Loucy (cell line): ENCODE measurements around the gene INPP4B.

Experiments used
- H2AFZ ChIP-seq: fragments of 200-600 bp; sonication (generic); 2 replicates; pipeline ENCODE4 v1.6.0; 2016; ENCODE audit warnings: antibody characterized with exemption, mild to moderate bottlenecking, low read length, moderate library complexity
- H3F3A ChIP-seq: fragments of 200-600 bp; 2 replicates; pipeline ENCODE4 v1.6.0; 2016; ENCODE audit warnings: antibody characterized with exemption, low read depth, mild to moderate bottlenecking
- H3K27me3 ChIP-seq: fragments of 200-600 bp; sonication (generic); 2 replicates; pipeline ENCODE4 v1.6.1; 2014; ENCODE audit warnings: low read length, mild to moderate bottlenecking; ENCODE audit not compliant: insufficient read depth, poor library complexity, severe bottlenecking
- H3K36me3 ChIP-seq: fragments of 200-600 bp; sonication (generic); 2 replicates; pipeline ENCODE4 v1.6.1; 2016; ENCODE audit warnings: low read length; ENCODE audit not compliant: insufficient read depth
- H3K4me1 ChIP-seq: fragments of 200-600 bp; sonication (generic); 2 replicates; pipeline ENCODE4 v1.5.1; 2014; ENCODE audit warnings: low read length, mild to moderate bottlenecking; ENCODE audit not compliant: insufficient read depth, poor library complexity, severe bottlenecking
- H3K4me2 ChIP-seq: fragments of 200-600 bp; sonication (generic); 2 replicates; pipeline ENCODE4 v1.6.0; 2014; ENCODE audit warnings: antibody characterized with exemption, low read length, low read depth, mild to moderate bottlenecking; ENCODE audit not compliant: poor library complexity, severe bottlenecking
- H3K4me3 ChIP-seq: fragments of 200-600 bp; sonication (generic); 2 replicates; pipeline ENCODE4 v1.5.1; 2014; ENCODE audit warnings: low read length, mild to moderate bottlenecking, mixed read lengths; ENCODE audit not compliant: poor library complexity, severe bottlenecking
- H3K79me2 ChIP-seq: fragments of 200-600 bp; sonication (generic); 2 replicates; pipeline ENCODE4 v1.6.1; 2014; ENCODE audit warnings: low read length; ENCODE audit not compliant: insufficient read depth
- H3K9ac ChIP-seq: fragments of 200-600 bp; sonication (generic); 2 replicates; pipeline ENCODE4 v1.6.0; 2014; ENCODE audit warnings: mild to moderate bottlenecking, low read depth, low read length, moderate library complexity; ENCODE audit not compliant: poor library complexity, severe bottlenecking
- H3K9me2 ChIP-seq: fragments of 200-600 bp; sonication (generic); replicated peaks from 2 replicates; pipeline ENCODE4 v1.6.1; 2016; ENCODE audit warnings: low read depth, low read length, mixed read lengths
- H3K9me3 ChIP-seq: fragments of 200-600 bp; sonication (generic); 2 replicates; pipeline ENCODE4 v1.6.1; 2014; ENCODE audit warnings: mild to moderate bottlenecking, antibody characterized with exemption, low read length, low read depth; ENCODE audit not compliant: insufficient read depth
- H4K20me1 ChIP-seq: fragments of 200-600 bp; sonication (generic); 2 replicates; pipeline ENCODE4 v1.6.0; 2014; ENCODE audit warnings: antibody characterized with exemption, low read length, mild to moderate bottlenecking; ENCODE audit not compliant: insufficient read depth, poor library complexity, severe bottlenecking
- EZH2phosphoT487 ChIP-seq: fragments of 200-600 bp; IDR thresholded peaks from 2 replicates; pipeline ENCODE4 v1.6.1; 2018; ENCODE audit warnings: antibody characterized with exemption, mild to moderate bottlenecking, moderate library complexity, borderline replicate concordance
- TF ChIP-seq, protein P1 (sequence below): fragments of 200-600 bp; sonication (generic); conservative IDR thresholded peaks from 2 replicates; pipeline ENCODE4 v1.5.1; 2014; ENCODE audit warnings: mild to moderate bottlenecking, antibody characterized with exemption, low read length

The INPP4B gene

DNA sequence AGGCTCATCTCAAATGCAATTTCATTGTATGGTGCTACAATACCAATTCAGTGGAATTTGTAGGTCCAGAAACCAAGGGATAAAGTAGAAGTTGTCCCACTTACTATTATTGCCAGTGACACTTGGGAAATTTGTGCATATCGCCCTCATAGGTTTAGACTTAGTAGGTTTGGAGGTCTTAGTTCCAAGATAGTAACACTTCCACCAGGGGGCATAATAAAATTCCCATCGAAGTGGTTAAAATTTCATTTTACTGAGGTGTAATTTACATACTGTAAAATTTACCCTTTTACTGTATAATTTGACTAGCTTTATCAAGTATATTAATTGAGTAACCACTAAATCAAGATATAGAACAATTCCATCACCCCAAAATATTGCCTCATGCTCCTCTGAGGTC is 174.6 kb downstream of the INPP4B start:
- Histone ChIP-seq H3K9me2 (no peaks in the 10 kb centered on the region), H3K4me2 (no peak overlapping the region), H3K36me3 (no peaks in the 10 kb centered on the region), H3K9ac (no peak overlapping the region), H2AFZ (no peak overlapping the region), H4K20me1 (no peaks in the 10 kb centered on the region), H3K4me3 (no peak overlapping the region), H3K79me2 (no peaks in the 10 kb centered on the region), H3F3A (no peaks in the 10 kb centered on the region), H3K4me1 (no peaks in the 10 kb centered on the region), H3K9me3 (peaks cover 12% of the 10 kb centered on the region; the same call in 1 of the 2 replicates), H3K27me3 (no peaks in the 10 kb centered on the region)
- TF ChIP-seq, protein P1, sequence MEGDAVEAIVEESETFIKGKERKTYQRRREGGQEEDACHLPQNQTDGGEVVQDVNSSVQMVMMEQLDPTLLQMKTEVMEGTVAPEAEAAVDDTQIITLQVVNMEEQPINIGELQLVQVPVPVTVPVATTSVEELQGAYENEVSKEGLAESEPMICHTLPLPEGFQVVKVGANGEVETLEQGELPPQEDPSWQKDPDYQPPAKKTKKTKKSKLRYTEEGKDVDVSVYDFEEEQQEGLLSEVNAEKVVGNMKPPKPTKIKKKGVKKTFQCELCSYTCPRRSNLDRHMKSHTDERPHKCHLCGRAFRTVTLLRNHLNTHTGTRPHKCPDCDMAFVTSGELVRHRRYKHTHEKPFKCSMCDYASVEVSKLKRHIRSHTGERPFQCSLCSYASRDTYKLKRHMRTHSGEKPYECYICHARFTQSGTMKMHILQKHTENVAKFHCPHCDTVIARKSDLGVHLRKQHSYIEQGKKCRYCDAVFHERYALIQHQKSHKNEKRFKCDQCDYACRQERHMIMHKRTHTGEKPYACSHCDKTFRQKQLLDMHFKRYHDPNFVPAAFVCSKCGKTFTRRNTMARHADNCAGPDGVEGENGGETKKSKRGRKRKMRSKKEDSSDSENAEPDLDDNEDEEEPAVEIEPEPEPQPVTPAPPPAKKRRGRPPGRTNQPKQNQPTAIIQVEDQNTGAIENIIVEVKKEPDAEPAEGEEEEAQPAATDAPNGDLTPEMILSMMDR = peak; percentile 69
- no peak for TF ChIP-seq EZH2phosphoT487

DNA sequence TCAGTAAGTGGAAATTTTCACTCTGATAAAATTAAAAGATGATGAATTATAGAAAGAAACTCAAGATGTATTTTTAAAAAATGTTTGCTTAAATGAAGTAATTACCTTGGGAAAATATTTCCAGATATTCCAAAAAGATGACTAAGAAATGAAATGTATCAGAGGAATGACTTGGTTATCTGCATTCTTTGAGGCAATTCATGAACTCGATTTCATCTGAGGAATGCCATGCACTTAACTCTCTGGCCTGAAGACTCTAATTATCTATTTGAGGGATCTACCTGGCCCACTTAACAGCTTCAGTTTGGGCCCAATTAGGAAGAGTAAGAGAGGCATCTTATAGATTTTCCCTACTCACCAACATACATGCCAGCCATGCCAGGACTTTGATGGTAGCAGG is 182.3 kb downstream of the INPP4B start:
- Histone ChIP-seq H3K4me2 (no peak overlapping the region), H3K9me3 (peaks cover 6% of the 10 kb centered on the region; the same call in 1 of the 2 replicates), H3K9me2 (no peaks in the 10 kb centered on the region), H3K36me3 (no peaks in the 10 kb centered on the region), H3K79me2 (no peaks in the 10 kb centered on the region), H2AFZ (no peak overlapping the region), H3K4me1 (no peaks in the 10 kb centered on the region), H3F3A (no peaks in the 10 kb centered on the region), H3K9ac (no peak overlapping the region), H4K20me1 (no peaks in the 10 kb centered on the region), H3K27me3 (no peaks in the 10 kb centered on the region), H3K4me3 (no peak overlapping the region)
- TF ChIP-seq EZH2phosphoT487 = no peak
- TF ChIP-seq, protein P1 = no peak

DNA sequence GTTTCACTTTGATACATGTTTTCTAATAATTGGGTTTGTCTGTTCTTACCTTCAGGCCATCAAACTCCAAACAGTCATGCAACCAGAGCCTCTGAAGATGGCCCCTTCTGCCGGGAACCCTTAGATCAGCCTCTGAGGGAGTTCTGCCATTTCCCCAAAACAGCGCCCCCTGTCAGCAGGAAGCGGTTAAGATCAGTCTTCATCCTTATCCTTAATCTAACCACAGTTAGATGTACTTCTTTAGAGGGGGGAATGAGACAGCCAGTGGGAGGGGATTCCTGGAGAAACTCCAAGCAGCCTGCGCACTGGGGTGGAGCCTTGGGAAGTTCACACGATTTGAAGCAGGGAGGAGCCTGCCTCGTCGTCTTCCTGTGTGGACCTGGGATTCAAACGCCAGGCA is 185.4 kb downstream of the INPP4B start:
- H3K4me1 ChIP-seq = no peaks in the 10 kb centered on the region
- no peak overlapping the region for H3K4me3 ChIP-seq
- peaks cover 4% of the 10 kb centered on the region for H3K27me3 ChIP-seq
- H2AFZ ChIP-seq = no peak overlapping the region
- no peak for TF ChIP-seq EZH2phosphoT487
- TF ChIP-seq, protein P1 = peak; percentile 37
- H4K20me1 ChIP-seq = no peaks in the 10 kb centered on the region
- no peaks in the 10 kb centered on the region for H3K9me2 ChIP-seq
- H3K36me3 ChIP-seq = no peaks in the 10 kb centered on the region
- no peaks in the 10 kb centered on the region for H3F3A ChIP-seq
- no peaks in the 10 kb centered on the region for H3K79me2 ChIP-seq
- H3K9me3 ChIP-seq = peaks cover 31% of the 10 kb centered on the region; the same call in 1 of the 2 replicates
- no peak overlapping the region for H3K9ac ChIP-seq
- no peak overlapping the region for H3K4me2 ChIP-seq
